T-helper 2 cell (primary cell): ENCODE measurements around the gene ANKHD1.
"Not testable (repeated sequence)": the region's sequence is repeated elsewhere in the genome, so short reads cannot be mapped to it uniquely, and the experiment has no call there.

Experiments used
- DNase-seq, 5 experiments: peaks; one replicate each; pipeline versions ENCODE4 v3.0.0 to v3.0.0-alpha.2; 2012 to 2022

Gene ANKHD1

GRCh38 chr5:140564196-140565023 is 162.8 kb downstream of the ANKHD1 start, which contains the start of the genes APBB3 and SLC35A4:
Gene APBB3, minus strand, starts transcription at chr5:140564598. Its CDS starts 353 bp downstream, at chr5:140564245.
Gene SLC35A4, plus strand, starts transcription at chr5:140564828. Its CDS starts 2,342 bp downstream, at chr5:140567170.
- peak; percentile 90 to 100 (median 96) for DNase-seq

DNA sequence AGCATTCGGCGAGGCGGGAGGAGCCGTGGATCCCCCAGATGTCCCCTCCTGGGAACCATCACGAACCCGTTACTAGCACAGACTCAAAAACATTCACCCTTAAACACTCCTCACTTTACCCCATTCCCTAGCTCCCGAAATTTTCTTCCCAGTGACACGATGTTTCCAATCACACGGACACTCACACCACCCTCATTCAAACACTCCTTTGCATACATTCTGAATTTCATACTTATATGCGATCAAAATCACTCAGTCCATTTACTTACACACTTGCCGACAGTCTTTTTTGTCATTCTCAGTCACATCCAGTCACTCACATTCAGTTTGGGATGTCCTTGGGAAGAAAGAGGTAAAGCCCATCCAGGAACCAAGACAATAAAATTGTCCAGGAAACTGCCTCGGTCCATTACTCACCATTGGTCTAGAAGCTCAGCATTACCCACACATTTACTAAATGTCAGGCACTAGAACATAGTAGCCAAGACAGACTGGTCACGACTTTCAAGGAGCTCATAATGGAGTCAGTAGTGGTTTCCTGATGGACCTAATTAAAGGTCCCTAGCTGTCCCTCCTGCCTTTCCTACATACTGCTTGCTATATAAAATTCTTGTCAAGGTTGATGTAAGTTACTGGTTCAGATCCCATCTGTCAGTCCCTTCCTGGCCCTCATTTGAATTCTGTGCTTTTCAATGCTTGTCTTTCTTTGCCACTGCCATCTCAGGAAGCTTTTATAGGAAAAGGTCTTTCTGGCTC is 163.6 kb downstream of the ANKHD1 start:
- DNase-seq, result no peak

GRCh38 chr5:140565780-140566095 is 164.1 kb downstream of the ANKHD1 start:
- no peak for DNase-seq

- no peak for DNase-seq
Measured at GRCh38 chr5:140566665-140567064, 165.0 kb downstream of the ANKHD1 start.

DNA sequence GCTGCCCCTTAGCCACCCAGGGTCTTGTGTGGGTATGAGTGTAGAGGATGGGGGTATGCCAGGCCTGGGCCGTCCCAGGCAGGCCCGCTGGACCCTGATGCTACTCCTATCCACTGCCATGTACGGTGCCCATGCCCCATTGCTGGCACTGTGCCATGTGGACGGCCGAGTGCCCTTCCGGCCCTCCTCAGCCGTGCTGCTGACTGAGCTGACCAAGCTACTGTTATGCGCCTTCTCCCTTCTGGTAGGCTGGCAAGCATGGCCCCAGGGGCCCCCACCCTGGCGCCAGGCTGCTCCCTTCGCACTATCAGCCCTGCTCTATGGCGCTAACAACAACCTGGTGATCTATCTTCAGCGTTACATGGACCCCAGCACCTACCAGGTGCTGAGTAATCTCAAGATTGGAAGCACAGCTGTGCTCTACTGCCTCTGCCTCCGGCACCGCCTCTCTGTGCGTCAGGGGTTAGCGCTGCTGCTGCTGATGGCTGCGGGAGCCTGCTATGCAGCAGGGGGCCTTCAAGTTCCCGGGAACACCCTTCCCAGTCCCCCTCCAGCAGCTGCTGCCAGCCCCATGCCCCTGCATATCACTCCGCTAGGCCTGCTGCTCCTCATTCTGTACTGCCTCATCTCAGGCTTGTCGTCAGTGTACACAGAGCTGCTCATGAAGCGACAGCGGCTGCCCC is 165.6 kb downstream of the ANKHD1 start:
- no peak for DNase-seq

DNA sequence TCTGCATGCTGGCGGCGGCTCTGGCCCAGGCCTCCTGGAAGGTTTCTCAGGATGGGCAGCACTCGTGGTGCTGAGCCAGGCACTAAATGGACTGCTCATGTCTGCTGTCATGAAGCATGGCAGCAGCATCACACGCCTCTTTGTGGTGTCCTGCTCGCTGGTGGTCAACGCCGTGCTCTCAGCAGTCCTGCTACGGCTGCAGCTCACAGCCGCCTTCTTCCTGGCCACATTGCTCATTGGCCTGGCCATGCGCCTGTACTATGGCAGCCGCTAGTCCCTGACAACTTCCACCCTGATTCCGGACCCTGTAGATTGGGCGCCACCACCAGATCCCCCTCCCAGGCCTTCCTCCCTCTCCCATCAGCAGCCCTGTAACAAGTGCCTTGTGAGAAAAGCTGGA is 166.2 kb downstream of the ANKHD1 start:
- no peak for DNase-seq

GRCh38 chr5:140568443-140569063 is 166.9 kb downstream of the ANKHD1 start:
- DNase-seq, result no peak

- DNase-seq, result peak in 1 of 5 experiments; percentile 55
Measured at GRCh38 chr5:140569197-140569596, 167.6 kb downstream of the ANKHD1 start.

DNA sequence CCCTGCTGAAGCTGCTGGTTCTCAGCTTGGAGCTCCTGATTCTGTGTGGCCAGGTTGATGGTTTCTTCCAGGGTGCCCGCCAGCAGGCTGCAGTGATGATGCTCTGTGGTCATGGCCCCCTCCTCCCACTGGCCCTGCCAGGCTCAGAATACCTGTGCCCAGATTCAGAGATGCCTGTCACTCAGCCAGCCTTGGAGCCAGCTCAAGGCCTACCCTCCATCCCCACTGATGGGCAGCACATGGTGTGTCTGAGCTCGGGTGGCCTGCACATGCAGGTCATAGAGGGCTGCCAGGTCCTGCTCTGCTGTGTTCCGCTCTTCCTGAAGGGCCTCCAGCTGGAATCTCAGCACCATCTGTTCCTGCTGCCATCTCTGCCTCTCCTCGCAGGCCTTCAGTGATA is 168.4 kb downstream of the ANKHD1 start:
- DNase-seq, result no peak

GRCh38 chr5:140570488-140570887 is 168.9 kb downstream of the ANKHD1 start:
- DNase-seq, result no peak

- no peak for DNase-seq
Measured at GRCh38 chr5:140571105-140571504, 169.5 kb downstream of the ANKHD1 start.

- DNase-seq, result no peak
Measured at GRCh38 chr5:140573683-140574082, 172.1 kb downstream of the ANKHD1 start.

- DNase-seq, result no peak
Measured at GRCh38 chr5:140574165-140574564, 172.5 kb downstream of the ANKHD1 start.

GRCh38 chr5:140575309-140575708 is 173.7 kb downstream of the ANKHD1 start:
- DNase-seq, result no peak

DNA sequence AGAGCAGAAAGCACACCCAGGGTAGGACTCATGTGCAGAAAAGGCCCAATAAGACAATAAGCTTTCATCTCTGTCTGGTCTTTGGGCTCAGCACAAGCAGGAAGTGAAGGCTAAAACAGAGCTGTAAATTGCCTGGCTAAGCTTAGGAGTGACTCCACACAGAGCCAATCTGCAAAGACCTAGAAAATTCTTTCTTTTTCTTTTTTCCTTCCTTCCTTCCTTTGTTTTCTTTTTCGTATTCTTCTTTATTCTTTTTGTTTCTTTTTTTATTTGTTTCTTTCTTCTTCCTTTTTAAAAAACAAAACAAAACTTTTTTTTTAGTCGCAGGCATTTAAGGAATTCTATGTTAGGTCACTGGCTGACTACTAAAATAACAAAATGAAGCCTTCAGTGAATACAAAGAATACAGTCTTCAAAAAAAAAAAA is 175.2 kb downstream of the ANKHD1 start:
- no peak for DNase-seq

GRCh38 chr5:140579188-140579747 is 177.6 kb downstream of the ANKHD1 start:
- not testable (repeated sequence) for DNase-seq

GRCh38 chr5:140587495-140587894 is 185.9 kb downstream of the ANKHD1 start:
- no peak for DNase-seq

GRCh38 chr5:140588311-140589070 is 186.9 kb downstream of the ANKHD1 start:
- DNase-seq, result no peak
